GM10248 (cell line): ENCODE measurements around the gene ABL2.

ENCODE experiments used
- CTCF ChIA-PET: fragments of 300-600 bp; sonication (Branson Sonifier 250); formaldehyde crosslinking; extraction: SDS; loops from one replicate; lab custom pipeline; 2021; ENCODE audit warnings: antibody characterized with exemption; lab: Yijun Ruan, JAX
- POLR2A ChIA-PET: fragments of 350-650 bp; sonication (Branson Sonifier 250); formaldehyde crosslinking; extraction: SDS; loops from one replicate; lab custom pipeline; 2020; ENCODE audit warnings: antibody characterized with exemption; lab: Yijun Ruan, JAX
- DNase-seq: peaks from one replicate; pipeline ENCODE4 v3.0.0; 2012; ENCODE audit errors: extremely low spot score
- CTCF ChIP-seq: IDR thresholded peaks from 2 replicates; pipeline ENCODE4 v1.5.1; 2012; ENCODE audit warnings: mild to moderate bottlenecking, low read depth; ENCODE audit errors: extremely low read depth, missing control alignments, control extremely low read depth

ABL2 gene

GRCh38 chr1:179095924-179096323 lies 133.6 kb downstream of the ABL2 start:
- POLR2A ChIA-PET = no interaction called here
- no peak for DNase-seq
- TF ChIP-seq CTCF = no peak
- CTCF ChIA-PET = interaction anchor here (1.0 to 1.5 kb wide), 3 partner anchors 9 to 274 kb away, joined by 3 to 5 read pairs (median 4); no protein-coding TSS in a partner anchor

- ChIA-PET POLR2A (no interaction called here), CTCF (interaction anchor here (1.0 to 1.5 kb wide), 3 partner anchors 8 to 275 kb away, joined by 3 to 5 read pairs (median 4); no protein-coding TSS in a partner anchor)
- no peak for TF ChIP-seq CTCF
- no peak for DNase-seq
These were observed 134.1 kb downstream of the ABL2 start for GRCh38 chr1:179095377-179095776.

GRCh38 chr1:179094818-179095217 lies 134.7 kb downstream of the ABL2 start:
- no peak for DNase-seq
- ChIA-PET CTCF (interaction anchor here (1.1 kb wide), 1 partner anchor 26 kb away, joined by 5 read pairs; no protein-coding TSS in a partner anchor), POLR2A (no interaction called here)
- no peak for TF ChIP-seq CTCF

- TF ChIP-seq CTCF = no peak
- DNase-seq = no peak
- CTCF ChIA-PET = interaction anchor here (0.9 to 2.2 kb wide), 5 partner anchors 13 to 28 kb away, joined by 3 to 8 read pairs (median 3); no protein-coding TSS in a partner anchor
- POLR2A ChIA-PET = interaction anchor here (0.6 kb wide), 2 partner anchors 10 to 1772 kb away, joined by 3 read pairs; no protein-coding TSS in a partner anchor
These were observed 136.5 kb downstream of the ABL2 start for GRCh38 chr1:179092896-179093461.

- DNase-seq = no peak
- CTCF ChIA-PET = interaction anchor here (1.7 to 2.2 kb wide), 2 partner anchors 13 to 29 kb away, joined by 4 to 8 read pairs; no protein-coding TSS in a partner anchor
- no peak for TF ChIP-seq CTCF
- POLR2A ChIA-PET = interaction anchor here (1.0 kb wide), 1 partner anchor 10 kb away, joined by 3 read pairs; the partner anchor contains the start of gene TOR3A
These were observed 137.7 kb downstream of the ABL2 start for GRCh38 chr1:179091691-179092165.

GRCh38 chr1:179090923-179091322 lies 138.6 kb downstream of the ABL2 start:
- ChIA-PET CTCF (interaction anchor here (1.7 to 2.2 kb wide), 2 partner anchors 12 to 30 kb away, joined by 4 to 8 read pairs; no protein-coding TSS in a partner anchor), POLR2A (no interaction called here)

More at GRCh38 chr1:179090923-179091322, 138.6 kb downstream of the ABL2 start:
- no peak for DNase-seq
- TF ChIP-seq CTCF = no peak
